ENCODE results near the gene RASGRP1. TPM values are rescaled to one million over a fixed set of nuclear protein-coding genes. Genes with fewer than 3 reads are reported as not detected.

The RASGRP1 gene
- total RNA-seq, 4 donors from 2014 or later = 0.22 to 2.1 (median 1.3) TPM

- Histone ChIP-seq H3K36me3 (peaks cover 0 to 39% (median 0%) of the 10 kb centered on the region in 3 donors), H3K27me3 (no peaks in the 10 kb centered on the region)
- WGBS, 2 donors = 86 to 91% methylated on average over 1 of the region's 1 CpG
Observed at GRCh38 chr15:38470816-38471215, 93.8 kb downstream of the RASGRP1 start.

GRCh38 chr15:38464675-38465074 lies 99.9 kb downstream of the RASGRP1 start:
- H3K4me1 ChIP-seq = peaks cover 0 to 14% (median 0%) of the 10 kb centered on the region in 4 donors
- H3K4me3 ChIP-seq = no peak overlapping the region
- no peak for DNase-seq (ENCODE audit: low spot score in 2 of 2)
- TF ChIP-seq EP300 (IDR thresholded peaks at IDR 0.05) = no peak
- TF ChIP-seq CTCF (IDR thresholded peaks at IDR 0.05) = no peak
- TF ChIP-seq POLR2A (IDR thresholded peaks at IDR 0.05) = no peak
- peaks cover 0 to 11% (median 0%) of the 10 kb centered on the region in 3 donors for H3K36me3 ChIP-seq
- no peak overlapping the region for H3K27ac ChIP-seq
- no peaks in the 10 kb centered on the region for H3K27me3 ChIP-seq
- no peaks in the 10 kb centered on the region for H3K9me3 ChIP-seq
- WGBS, 2 donors = 68 to 92% methylated on average over 4 of the region's 4 CpGs

More at GRCh38 chr15:38470816-38471215, 93.8 kb downstream of the RASGRP1 start:
- no peak overlapping the region for H3K27ac ChIP-seq
- DNase-seq (ENCODE audit: low spot score in 2 of 2) = no peak
- TF ChIP-seq EP300 (IDR thresholded peaks at IDR 0.05) (no peak), POLR2A (IDR thresholded peaks at IDR 0.05) (no peak), CTCF (IDR thresholded peaks at IDR 0.05) (no peak)
- no peaks in the 10 kb centered on the region for H3K9me3 ChIP-seq
- H3K4me1 ChIP-seq = no peaks in the 10 kb centered on the region
- no peak overlapping the region for H3K4me3 ChIP-seq

- Histone ChIP-seq H3K27me3 (no peaks in the 10 kb centered on the region), H3K4me1 (peaks cover 0 to 16% (median 0%) of the 10 kb centered on the region in 4 donors), H3K36me3 (peaks cover 0 to 16% (median 0%) of the 10 kb centered on the region in 3 donors), H3K27ac (no peak overlapping the region), H3K4me3 (no peak overlapping the region), H3K9me3 (no peaks in the 10 kb centered on the region)
- TF ChIP-seq CTCF (IDR thresholded peaks at IDR 0.05) (no peak), POLR2A (IDR thresholded peaks at IDR 0.05) (no peak), EP300 (IDR thresholded peaks at IDR 0.05) (no peak)
- DNase-seq (ENCODE audit: low spot score in 2 of 2) = no peak
- whole genome bisulfite sequencing, 2 donors = 85 to 87% methylated on average over 3 of the region's 3 CpGs
Observed at GRCh38 chr15:38463893-38464292, 100.7 kb downstream of the RASGRP1 start.

GRCh38 chr15:38461066-38461833 lies 103.4 kb downstream of the RASGRP1 start:
- Histone ChIP-seq H3K4me3 (no peak overlapping the region), H3K4me1 (peaks cover 0 to 28% (median 0%) of the 10 kb centered on the region in 4 donors), H3K27me3 (no peaks in the 10 kb centered on the region), H3K9me3 (no peaks in the 10 kb centered on the region), H3K27ac (no peak overlapping the region), H3K36me3 (peaks cover 0 to 13% (median 0%) of the 10 kb centered on the region in 3 donors)
- TF ChIP-seq POLR2A (IDR thresholded peaks at IDR 0.05) = no peak
- TF ChIP-seq EP300 (IDR thresholded peaks at IDR 0.05) = no peak
- no peak for TF ChIP-seq CTCF (IDR thresholded peaks at IDR 0.05)
- WGBS, 2 donors = 87 to 89% methylated on average over 2 of the region's 2 CpGs
- DNase-seq (ENCODE audit: low spot score in 2 of 2) = no peak

GRCh38 chr15:38460543-38460942 lies 104.1 kb downstream of the RASGRP1 start:
- Histone ChIP-seq H3K36me3 (peaks cover 0 to 13% (median 0%) of the 10 kb centered on the region in 3 donors), H3K9me3 (no peaks in the 10 kb centered on the region), H3K4me1 (peaks cover 0 to 35% (median under 1%) of the 10 kb centered on the region in 4 donors), H3K27ac (no peak overlapping the region), H3K4me3 (no peak overlapping the region), H3K27me3 (no peaks in the 10 kb centered on the region)
- DNase-seq (ENCODE audit: low spot score in 2 of 2) = no peak
- TF ChIP-seq POLR2A (IDR thresholded peaks at IDR 0.05) (no peak), EP300 (IDR thresholded peaks at IDR 0.05) (no peak), CTCF (IDR thresholded peaks at IDR 0.05) (no peak)
- WGBS, 2 donors = 76% methylated on average over 3 of the region's 3 CpGs

All from tibial nerve (tissue), 4 donors.